Measurements from ENCODE around the gene WDR90. TPM values are rescaled to one million over a fixed set of nuclear protein-coding genes. Genes with fewer than 3 reads are reported as not detected.

WDR90 gene
- total RNA-seq, 1 experiment from 2014 or later = 57.8 TPM

GRCh38 chr16:646679-647172 is 2.4 kb upstream of the WDR90 start:
- POLR2A ChIA-PET = no interaction called here
- DNase-seq = no peak
- Mint-ChIP-seq H3K9me3 (ENCODE audit: unreplicated experiment) (no peaks in the 10 kb centered on the region), H3K4me3 (ENCODE audit: unreplicated experiment) (no peak overlapping the region), H3K27me3 (ENCODE audit: insufficient read depth, unreplicated experiment) (no peaks in the 10 kb centered on the region), H3K36me3 (ENCODE audit: insufficient read depth, unreplicated experiment) (peaks cover 25% of the 10 kb centered on the region), H3K27ac (ENCODE audit: unreplicated experiment) (no peak overlapping the region), H3K4me1 (ENCODE audit: low read depth, unreplicated experiment) (no peaks in the 10 kb centered on the region)
- CTCF ChIA-PET = no interaction called here
- no TSS peak for BruUV-seq (replicated peaks)
- intact Hi-C loops (cut with micrococcal nuclease; ENCODE audit: unreplicated experiment) = no loop called here
- Histone ChIP-seq H3K4me3 (ENCODE audit: low read depth, low read length) (no peak overlapping the region), H3K36me3 (ENCODE audit: control insufficient read depth, insufficient read depth, low read length) (no peaks in the 10 kb centered on the region; the same call in 1 of the 2 replicates), H3K27me3 (replicated peaks; ENCODE audit: control insufficient read depth, insufficient read depth, low read length) (no peaks in the 10 kb centered on the region), H3K4me1 (peaks cover 17% of the 10 kb centered on the region), H3K9me3 (no peaks in the 10 kb centered on the region)
- TF ChIP-seq CTCF (IDR thresholded peaks at IDR 0.05; ENCODE audit: insufficient read depth in 1 of 2, low read depth in 1 of 2, low read length in 1 of 2, severe bottlenecking in 1 of 2, unreplicated experiment in 1 of 2) = no peak

GRCh38 chr16:647173-647902 is 1.8 kb upstream of the WDR90 start:
- Histone ChIP-seq H3K36me3 (ENCODE audit: control insufficient read depth, insufficient read depth, low read length) (no peaks in the 10 kb centered on the region; the same call in 1 of the 2 replicates), H3K4me1 (peaks cover 17% of the 10 kb centered on the region), H3K9me3 (no peaks in the 10 kb centered on the region), H3K27me3 (replicated peaks; ENCODE audit: control insufficient read depth, insufficient read depth, low read length) (no peaks in the 10 kb centered on the region), H3K4me3 (ENCODE audit: low read depth, low read length) (no peak overlapping the region)
- Mint-ChIP-seq H3K4me3 (ENCODE audit: unreplicated experiment) (no peak overlapping the region), H3K36me3 (ENCODE audit: insufficient read depth, unreplicated experiment) (peaks cover 25% of the 10 kb centered on the region), H3K4me1 (ENCODE audit: low read depth, unreplicated experiment) (no peaks in the 10 kb centered on the region), H3K27me3 (ENCODE audit: insufficient read depth, unreplicated experiment) (no peaks in the 10 kb centered on the region), H3K27ac (ENCODE audit: unreplicated experiment) (no peak overlapping the region), H3K9me3 (ENCODE audit: unreplicated experiment) (no peaks in the 10 kb centered on the region)
- no TSS peak for BruUV-seq (replicated peaks)
- ChIA-PET CTCF (interaction anchor here (0.8 kb wide), 1 partner anchor 59 kb away, joined by 3 read pairs; no protein-coding TSS in a partner anchor), POLR2A (no interaction called here)
- intact Hi-C loops (cut with micrococcal nuclease; ENCODE audit: unreplicated experiment) = no loop called here
- no peak for DNase-seq
- TF ChIP-seq CTCF (IDR thresholded peaks at IDR 0.05; ENCODE audit: insufficient read depth in 1 of 2, low read depth in 1 of 2, low read length in 1 of 2, severe bottlenecking in 1 of 2, unreplicated experiment in 1 of 2) = no peak

GRCh38 chr16:648071-648780 is 939 bp upstream of the WDR90 start:
- H3K4me3 Mint-ChIP-seq (ENCODE audit: unreplicated experiment) = peak overlapping the region; percentile 72
- H3K36me3 Mint-ChIP-seq (ENCODE audit: insufficient read depth, unreplicated experiment) = peaks cover 25% of the 10 kb centered on the region
- Histone ChIP-seq H3K27me3 (replicated peaks; ENCODE audit: control insufficient read depth, insufficient read depth, low read length) (no peaks in the 10 kb centered on the region), H3K9me3 (no peaks in the 10 kb centered on the region), H3K4me1 (peaks cover 13% of the 10 kb centered on the region), H3K4me3 (ENCODE audit: low read depth, low read length) (peak overlapping the region; percentile 69), H3K36me3 (ENCODE audit: control insufficient read depth, insufficient read depth, low read length) (no peaks in the 10 kb centered on the region; the same call in 1 of the 2 replicates)
- BruUV-seq (replicated peaks) = no TSS peak
- H3K9me3 Mint-ChIP-seq (ENCODE audit: unreplicated experiment) = no peaks in the 10 kb centered on the region
- POLR2A ChIA-PET = interaction anchor here (1.7 kb wide), 1 partner anchor 12 kb away, joined by 5 read pairs; the partner anchor contains the start of gene METTL26
- no peaks in the 10 kb centered on the region for H3K4me1 Mint-ChIP-seq (ENCODE audit: low read depth, unreplicated experiment)
- intact Hi-C loops (cut with micrococcal nuclease; ENCODE audit: unreplicated experiment) = no loop called here
- peak in 1 of 2 experiments; percentile 31 for TF ChIP-seq CTCF (IDR thresholded peaks at IDR 0.05; ENCODE audit: insufficient read depth in 1 of 2, low read depth in 1 of 2, low read length in 1 of 2, severe bottlenecking in 1 of 2, unreplicated experiment in 1 of 2)
- peak overlapping the region; percentile 80 for H3K27ac Mint-ChIP-seq (ENCODE audit: unreplicated experiment)
- peak in 1 of 2 experiments; percentile 38 for DNase-seq
- H3K27me3 Mint-ChIP-seq (ENCODE audit: insufficient read depth, unreplicated experiment) = no peaks in the 10 kb centered on the region
- CTCF ChIA-PET = interaction anchor here (0.8 kb wide), 1 partner anchor 59 kb away, joined by 3 read pairs; no protein-coding TSS in a partner anchor

Measured in Caco-2 (cell line).